HG03066 (cell line): Measurements from ENCODE around the gene NEK11.

Experiments
- ATAC-seq: cut with Tn5 transposase; IDR thresholded peaks from one replicate; pipeline ENCODE4 v1.9.1; 2021; ENCODE audit warnings: low read depth; ENCODE audit not compliant: unreplicated experiment

Gene NEK11

GRCh38 chr3:131393051-131393450 lies 366.4 kb downstream of the NEK11 start:
- no peak for ATAC-seq

- no peak for ATAC-seq
These were observed 367.2 kb downstream of the NEK11 start for GRCh38 chr3:131393868-131394267.

- ATAC-seq, result no peak
These were observed 367.7 kb downstream of the NEK11 start for GRCh38 chr3:131394400-131394799.

GRCh38 chr3:131396170-131396569 lies 369.5 kb downstream of the NEK11 start:
- no peak for ATAC-seq

- no peak for ATAC-seq
These were observed 371.2 kb downstream of the NEK11 start for GRCh38 chr3:131397889-131398288.
